ENCODE measurements around the gene PASK. TPM values are rescaled to one million over a fixed set of nuclear protein-coding genes. Genes with fewer than 3 reads are reported as not detected.
"Not testable (repeated sequence)": the region's sequence is repeated elsewhere in the genome, so short reads cannot be mapped to it uniquely, and the experiment has no call there.

The PASK gene
- total RNA-seq, 2 donors from 2014 or later, result 12.3 to 14.8 TPM

DNA sequence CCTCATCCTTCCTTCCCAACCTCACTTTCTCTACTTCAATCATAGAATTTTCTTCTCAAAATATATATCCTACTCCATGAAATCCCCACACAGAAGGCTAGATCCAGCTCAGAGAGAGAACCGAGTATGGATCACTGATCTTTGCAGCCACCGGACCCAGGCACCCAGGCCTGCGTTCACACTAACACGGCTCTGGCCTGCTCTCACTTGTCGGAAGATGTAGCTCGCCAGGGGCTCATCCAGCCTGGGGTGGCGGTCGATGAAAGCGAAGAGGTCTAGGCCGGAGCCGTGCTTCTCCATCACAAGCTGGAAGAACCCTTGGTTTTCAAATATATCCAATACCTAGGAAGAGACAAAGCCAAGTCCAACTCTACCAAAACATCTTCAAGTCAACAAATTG is 34.4 kb downstream of the PASK start:
- intact Hi-C loops (cut with DNase I, micrococcal nuclease), result no loop called here
- DNase-seq (no peak), ATAC-seq (no peak)

DNA sequence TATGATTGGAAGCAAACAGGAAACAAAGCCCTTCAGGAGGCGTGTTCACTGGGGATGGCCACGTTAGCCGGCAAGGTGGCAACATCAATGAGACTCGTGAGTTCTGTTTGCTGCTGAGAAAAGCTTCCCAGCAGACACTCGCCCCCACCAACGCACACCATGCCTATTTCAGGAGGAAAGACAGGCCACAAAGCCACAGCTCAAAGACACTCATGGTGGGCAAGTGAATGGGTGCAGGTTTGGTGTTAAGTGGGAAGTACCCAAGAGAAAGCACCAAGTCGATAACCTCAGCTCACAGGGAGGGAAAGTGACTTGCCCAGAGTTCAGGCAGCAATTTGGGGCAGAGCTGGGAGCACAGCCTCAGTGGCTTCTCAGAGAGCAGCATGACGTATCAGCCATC is 36.7 kb downstream of the PASK start:
- DNase-seq (no peak), ATAC-seq (no peak)
- intact Hi-C loops (cut with DNase I, micrococcal nuclease), result no loop called here

DNA sequence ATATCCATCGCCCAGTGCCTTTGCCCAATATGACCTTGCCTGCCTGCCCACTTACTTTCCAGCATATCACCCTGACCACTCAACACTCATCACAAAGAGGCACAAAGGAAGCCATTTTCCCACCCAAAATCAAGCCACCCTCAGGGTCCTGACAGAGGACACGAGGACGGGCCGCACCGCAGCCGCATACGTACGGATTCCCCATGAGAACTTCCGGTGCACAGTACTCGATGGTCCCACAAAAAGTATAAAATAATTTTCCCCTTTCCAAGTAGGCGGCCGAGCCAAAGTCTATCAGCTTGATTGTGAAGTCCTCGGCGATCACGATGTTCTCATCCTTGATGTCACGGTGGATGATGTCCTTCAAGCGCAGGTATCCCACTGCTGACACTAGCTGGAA is 37.2 kb downstream of the PASK start:
- intact Hi-C loops (cut with DNase I, micrococcal nuclease), result no loop called here
- DNase-seq, result no peak
- ATAC-seq, result no peak

DNA sequence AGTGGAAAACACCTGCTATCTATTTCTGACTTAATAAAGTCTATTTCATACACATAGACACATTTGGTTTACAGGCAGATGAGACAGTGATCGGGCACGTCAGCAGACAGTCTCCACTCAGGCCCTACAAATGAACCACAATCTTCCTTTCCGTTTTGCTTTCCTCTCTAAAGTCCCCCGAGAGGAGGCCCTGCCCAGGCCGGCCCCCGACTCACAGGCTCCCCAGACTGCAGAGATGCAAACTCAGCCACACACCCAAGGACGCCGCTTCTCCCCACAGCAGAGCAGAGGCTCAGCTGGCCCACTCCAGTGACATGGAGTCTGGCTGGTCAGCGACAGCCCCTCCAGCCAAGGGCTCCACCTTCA is 37.8 kb downstream of the PASK start:
- ATAC-seq (no peak), DNase-seq (no peak)
- intact Hi-C loops (cut with DNase I, micrococcal nuclease), result no loop called here

DNA sequence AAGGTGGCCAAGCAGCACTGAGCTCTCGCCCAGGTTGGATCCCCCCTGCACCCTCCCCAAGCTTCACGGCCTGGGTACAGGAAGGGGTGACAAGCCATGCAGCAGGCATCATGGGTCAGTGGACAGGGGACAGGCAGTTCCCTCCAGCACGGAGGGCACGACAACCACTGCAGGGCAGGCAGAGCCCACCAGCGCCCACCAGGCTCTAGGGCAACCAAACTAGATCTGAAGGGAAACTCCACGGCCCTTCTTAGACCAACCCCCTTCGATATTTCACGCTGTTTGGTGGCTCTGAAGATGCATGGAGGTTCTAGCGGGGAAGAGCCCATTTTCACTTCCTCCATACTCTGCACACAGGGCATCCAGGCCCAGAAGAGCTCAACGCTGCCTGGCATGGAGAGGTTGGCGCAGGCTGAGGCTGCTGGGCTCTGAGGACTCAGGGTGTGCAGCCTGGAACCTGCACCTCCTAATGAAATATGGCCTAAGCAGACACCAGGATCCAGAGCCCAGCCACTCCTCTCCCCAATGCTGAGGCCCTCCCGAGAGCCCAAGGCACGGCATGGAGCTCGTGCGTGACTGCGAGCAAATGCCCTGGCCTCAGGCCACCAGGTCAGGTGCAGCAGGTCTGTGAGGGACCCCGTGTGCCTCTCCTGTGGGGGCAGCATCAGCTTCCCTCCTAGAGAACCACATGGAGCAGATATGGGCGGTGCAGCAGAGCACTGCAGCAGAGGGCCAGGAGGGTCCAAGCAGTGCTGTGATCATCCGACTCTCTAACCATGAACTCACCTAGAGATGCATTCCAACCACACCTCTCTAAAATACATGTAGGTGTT is 38.4 kb downstream of the PASK start:
- DNase-seq (no peak), ATAC-seq (peak; percentile 20)
- intact Hi-C loops (cut with DNase I, micrococcal nuclease), result no loop called here

DNA sequence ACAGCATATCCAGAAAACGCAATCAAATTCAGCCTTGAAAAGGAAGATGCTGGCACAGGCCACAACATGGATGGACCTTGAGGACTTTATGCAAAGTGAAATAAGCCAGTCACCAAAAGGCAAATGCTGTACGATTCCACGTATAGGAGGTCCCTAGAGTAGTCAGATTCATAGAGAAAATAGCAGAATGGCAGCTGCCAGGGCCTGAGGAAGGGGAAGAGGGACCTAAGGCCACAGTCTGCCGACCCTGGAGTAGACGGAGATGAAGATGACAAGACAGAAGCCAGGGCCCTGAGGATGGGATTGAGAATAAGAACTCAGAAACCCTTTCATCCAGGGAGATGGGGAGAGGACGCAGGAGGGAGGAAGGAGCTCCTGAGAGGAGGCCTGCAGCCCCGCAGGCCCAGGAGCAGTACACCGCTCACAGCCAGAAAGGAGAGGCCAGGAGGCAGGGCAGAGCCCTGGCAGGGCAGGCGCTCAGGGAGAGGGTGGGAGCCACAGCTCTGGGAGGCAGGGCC is 39.1 kb downstream of the PASK start:
- intact Hi-C loops (cut with DNase I, micrococcal nuclease), result no loop called here
- DNase-seq (no peak), ATAC-seq (no peak)

DNA sequence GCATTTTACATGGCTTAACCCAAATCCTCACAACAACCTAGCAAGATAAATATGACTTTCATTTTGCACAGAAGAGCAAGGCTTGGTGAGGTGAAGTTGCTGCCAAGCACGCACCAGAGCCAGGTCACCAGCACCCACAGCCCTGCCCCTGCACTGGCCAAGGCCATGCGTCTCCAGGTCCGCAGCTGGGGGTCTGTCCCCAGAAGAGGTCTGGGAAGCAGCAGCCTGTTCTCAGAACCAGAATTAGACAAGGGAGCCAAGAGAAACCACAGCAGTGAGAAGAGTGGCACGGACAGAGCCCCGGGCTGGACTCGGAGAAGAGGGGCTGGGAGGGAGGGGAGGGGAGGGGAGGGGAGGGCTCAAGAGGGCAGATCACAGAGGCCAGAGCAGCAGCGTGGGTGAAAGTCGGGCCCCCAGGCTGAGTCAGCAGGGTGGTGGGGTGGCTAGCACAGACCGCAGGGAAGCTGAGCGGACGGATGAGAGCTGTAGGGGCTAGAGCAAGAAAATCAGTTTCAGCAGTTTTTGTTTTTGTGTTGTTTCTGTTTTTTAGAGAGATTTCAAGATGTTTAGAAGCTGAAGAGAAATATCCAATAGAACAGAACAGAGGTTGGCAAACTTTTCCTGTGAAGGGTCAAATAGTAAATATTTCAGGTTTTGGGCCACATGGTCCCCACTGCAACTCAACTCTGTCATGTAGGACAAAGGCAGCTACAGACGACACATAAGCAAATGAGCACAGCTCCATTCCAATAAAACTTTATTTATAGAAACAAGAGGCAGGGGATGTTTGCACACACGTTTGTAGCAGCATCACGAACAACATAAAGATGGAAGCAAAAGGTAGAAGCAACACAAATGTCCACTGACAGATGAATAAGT is 39.8 kb downstream of the PASK start:
- intact Hi-C loops (cut with DNase I, micrococcal nuclease), result no loop called here
- DNase-seq, result no peak
- no peak for ATAC-seq

DNA sequence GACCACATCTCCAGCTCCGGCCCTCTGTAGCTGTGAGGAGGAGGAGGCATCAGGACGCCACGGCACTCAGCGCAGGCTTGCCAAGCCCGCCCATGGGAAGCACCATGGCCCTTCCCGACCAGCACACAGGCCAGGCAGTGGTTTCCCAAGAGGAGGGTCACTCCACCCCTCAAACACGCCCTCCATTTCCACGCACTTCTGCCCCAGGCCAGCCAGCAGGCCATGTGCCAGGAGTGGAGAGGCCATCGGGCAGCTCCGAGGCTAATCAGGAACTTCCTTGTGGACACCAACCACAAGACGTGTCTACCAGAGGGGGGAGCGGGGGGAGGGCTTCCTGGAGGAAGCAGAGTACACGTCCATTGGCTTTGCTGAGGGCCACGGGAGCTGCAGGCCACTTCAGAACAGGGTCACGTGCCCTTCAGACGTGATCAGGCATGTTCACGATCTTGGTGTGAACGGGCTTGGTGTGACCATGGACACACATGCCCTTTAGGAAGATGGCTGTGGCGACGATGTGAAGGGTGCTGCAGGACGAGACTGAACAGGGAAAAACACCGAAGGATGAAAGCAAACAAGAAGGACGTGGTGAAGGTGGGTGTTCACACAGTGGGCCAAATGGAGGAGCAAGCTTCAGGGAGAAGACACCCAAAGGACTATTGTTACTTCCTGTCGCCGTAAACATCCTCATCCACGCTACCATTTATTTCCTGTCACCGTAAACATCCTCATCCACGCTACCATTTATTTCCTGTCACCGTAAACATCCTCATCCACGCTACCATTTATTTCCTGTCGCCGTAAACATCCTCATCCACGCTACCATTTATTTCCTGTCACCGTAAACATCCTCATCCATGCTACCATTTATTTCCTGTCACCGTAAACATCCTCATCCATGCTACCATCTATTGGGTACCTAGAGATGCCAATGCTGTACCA is 40.7 kb downstream of the PASK start:
- intact Hi-C loops (cut with DNase I, micrococcal nuclease), result no loop called here
- DNase-seq (no peak), ATAC-seq (no peak)

DNA sequence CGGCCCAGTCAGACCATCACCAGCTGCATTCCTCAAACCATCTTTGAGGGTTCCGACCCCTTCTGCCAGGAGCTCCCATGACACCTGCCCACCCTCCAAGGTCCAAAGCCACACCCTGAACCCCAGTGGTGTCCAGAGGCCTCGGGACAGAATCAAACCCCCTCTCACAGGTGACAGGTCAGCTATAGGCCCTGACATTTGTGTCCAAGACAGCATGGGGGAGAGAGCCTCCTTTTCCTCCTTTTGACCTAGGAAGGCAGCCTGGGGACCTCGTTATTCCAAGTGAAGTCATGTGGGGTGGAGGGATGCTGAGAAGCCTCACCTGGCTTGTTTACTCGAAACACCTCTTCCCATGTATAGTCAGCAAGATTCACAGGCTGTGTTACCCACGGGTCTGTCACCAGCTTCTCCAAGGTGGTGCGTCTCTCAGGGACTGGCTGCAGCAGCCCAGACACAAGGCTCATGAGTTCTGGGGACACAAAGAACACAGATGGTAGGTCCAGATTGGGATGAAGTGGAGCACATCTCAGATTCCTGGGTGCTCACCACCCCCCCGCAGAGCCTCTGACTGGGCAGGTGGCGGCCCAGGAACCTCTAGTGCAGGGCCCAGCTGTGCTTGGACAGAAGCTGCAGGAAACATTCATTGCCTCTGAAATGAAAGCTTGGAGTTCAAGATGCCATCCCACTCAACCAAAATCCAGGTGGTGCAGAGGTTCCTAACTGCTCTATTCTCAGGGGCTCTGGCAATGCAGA is 42.1 kb downstream of the PASK start:
- ATAC-seq (no peak), DNase-seq (no peak)
- intact Hi-C loops (cut with DNase I, micrococcal nuclease), result no loop called here

DNA sequence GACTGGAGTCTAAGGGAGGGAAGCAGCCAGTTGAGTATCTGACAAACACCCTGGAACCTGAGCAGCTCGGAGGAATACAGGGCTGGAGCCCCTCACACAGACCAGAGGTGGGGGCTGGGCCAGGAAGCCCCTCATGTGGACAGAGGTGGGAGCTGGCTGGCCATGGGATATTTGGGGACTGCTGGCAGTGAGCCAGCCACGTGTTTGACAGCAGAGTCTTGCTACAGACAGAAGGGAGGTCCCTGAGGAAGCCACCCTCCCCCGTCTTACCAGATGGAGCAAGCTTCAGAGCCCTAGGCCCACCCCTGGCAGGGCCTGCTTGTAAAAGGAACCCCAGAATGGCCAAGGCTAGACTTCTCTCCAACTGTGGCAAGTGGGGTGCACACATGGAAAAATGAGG is 43.6 kb downstream of the PASK start:
- intact Hi-C loops (cut with DNase I, micrococcal nuclease), result no loop called here
- ATAC-seq (no peak), DNase-seq (no peak)

DNA sequence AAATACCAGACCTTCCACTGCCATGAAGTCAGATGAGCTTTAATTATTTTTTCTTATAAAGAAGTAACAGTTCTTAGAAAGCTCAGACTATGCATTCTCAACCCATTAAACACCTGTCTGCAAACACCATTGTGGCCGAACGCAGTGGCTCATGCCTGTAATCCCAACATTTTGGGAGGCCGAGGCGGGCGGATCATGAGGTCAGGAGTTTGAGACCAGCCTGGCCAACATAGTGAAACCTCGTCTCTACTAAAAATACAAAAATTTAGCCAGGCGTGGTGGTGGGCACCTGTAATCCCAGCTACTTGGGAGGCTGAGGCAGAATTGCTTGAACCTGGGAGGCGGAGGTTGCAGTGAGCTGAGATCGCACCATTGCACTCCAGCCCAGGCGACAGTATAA is 44.7 kb downstream of the PASK start:
- ATAC-seq; DNase-seq; intact Hi-C loops (cut with DNase I, micrococcal nuclease): not testable (repeated sequence)

DNA sequence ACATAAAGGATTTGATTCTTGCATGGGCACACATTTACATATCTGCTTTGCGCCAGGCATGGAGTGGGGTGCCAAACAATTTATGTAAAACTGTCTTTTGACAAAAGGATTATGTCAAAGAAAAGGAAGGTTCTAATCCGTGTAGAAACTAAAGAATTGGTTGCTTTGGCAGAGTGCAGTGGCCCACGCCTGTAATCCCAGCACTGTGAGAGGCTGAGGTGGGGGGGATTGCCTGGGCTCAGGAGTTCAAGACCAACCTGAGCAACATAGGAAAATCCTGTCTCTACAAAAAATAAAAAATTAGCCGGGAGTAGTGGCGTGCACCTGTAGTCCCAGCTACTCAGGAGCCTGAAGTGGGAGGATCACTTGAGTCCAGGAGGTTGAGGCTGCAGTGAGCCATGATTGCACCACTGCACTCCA is 46.1 kb downstream of the PASK start:
- intact Hi-C loops (cut with DNase I, micrococcal nuclease), result no loop called here
- DNase-seq (no peak), ATAC-seq (no peak)

DNA sequence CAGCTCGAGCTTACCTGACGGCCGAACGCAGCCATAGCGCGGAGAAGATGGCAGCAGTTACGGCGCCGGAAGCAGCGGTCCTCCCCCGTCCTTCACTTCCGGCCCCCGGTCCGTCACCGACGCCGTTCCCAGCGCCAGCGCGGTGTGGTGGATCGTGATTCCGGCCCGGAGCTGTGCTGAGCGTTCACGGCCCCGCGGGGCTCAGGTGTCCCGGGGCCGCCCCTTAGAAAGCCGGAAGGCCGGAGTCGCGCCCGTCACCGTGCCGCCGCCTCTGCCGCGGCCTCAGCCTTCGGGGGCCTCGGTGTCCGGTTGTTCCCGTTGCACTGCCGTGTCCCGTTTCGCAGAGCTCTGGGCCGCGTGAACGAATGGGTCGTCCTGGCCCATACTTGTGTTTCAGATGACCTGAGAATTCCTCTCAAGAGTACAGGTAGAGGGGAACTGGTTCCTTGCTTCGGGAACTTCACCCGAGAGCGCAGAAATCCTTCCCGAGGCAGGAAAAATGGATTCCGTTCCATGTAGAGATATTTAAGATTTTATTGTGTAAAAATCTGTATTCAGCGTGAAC is 47.0 kb downstream of the PASK start, which contains the start of gene MTERF4:
MTERF4 (minus strand) TSS at position 49 of the 565 bp plus-strand sequence; CDS start at position 35, 14 bp downstream.
- ATAC-seq (peak; percentile 98), DNase-seq (peak; percentile 86 to 93)
- intact Hi-C loops (cut with DNase I, micrococcal nuclease), result no loop called here

DNA sequence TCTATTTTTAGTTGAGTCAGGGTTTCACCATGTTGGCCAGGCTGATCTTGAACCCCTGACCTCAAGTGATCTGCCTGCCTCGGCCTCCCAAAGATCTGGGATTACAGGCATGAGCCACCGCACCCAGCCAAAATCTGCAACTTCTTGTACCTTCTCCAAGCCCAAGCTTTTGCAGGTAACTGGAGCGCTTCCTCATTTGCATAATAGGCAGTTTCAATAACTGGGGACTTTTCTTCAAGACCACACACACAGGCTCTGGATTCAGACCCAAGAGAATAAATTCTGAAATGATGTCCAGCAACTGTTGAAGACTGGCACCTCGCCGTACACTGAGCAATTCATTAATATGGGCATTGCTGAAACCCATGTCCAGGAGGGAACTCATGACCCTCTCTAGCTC is 50.0 kb downstream of the PASK start:
- intact Hi-C loops (cut with DNase I, micrococcal nuclease), result no loop called here
- DNase-seq, result no peak
- ATAC-seq, result no peak

DNA sequence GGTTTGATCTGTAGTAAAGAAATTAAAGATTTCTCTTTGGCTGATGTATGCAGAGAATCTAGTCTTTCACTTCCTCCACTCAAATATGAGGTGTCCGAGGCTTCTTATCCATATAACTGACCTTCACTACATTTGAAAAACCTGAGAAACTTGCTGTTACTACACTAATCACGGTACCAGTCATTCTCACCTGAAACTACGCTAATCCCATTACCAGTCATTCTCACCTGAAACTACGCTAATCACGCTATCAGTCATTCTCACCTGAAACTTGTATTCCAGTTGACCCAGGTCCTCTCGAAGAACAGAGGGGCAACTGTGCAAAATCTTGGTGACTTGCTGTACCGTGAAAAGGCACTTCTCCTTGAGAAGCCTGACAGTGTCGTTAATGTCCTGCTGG is 52.3 kb downstream of the PASK start:
- no peak for DNase-seq
- intact Hi-C loops (cut with DNase I, micrococcal nuclease), result no loop called here
- no peak for ATAC-seq

DNA sequence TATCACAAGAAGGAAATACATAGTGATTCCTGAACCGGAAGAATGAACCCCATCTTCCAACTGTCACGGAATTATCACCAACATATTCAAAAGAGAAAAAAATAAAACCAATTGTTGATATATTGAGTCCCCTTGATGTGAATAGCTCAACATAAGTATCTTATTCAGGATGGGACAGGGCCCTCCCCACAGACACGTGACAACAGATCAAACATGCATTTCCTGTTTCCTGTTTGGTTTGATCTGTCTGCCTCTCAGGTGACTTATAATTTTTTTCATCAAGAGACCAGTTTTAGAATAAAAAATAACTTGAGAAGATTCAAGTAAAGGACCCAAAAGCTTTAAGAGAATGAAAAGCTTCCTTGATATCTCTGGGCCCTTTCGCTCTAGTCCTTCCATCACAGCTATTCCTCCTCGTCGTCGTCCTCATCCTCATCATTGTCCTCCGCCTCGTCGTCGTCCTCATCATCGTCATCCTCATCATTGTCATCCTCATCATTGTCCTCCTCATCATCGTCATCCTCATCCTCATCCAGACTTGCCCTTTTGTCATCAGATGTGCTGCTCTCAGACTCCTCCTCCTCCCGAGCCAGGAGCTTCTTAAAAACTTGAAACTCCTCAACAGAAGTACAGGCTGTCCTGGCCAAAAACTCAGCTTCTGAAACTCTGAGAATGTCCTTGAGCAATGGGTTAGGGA is 53.5 kb downstream of the PASK start:
- intact Hi-C loops (cut with DNase I, micrococcal nuclease), result no loop called here
- DNase-seq, result no peak
- no peak for ATAC-seq

DNA sequence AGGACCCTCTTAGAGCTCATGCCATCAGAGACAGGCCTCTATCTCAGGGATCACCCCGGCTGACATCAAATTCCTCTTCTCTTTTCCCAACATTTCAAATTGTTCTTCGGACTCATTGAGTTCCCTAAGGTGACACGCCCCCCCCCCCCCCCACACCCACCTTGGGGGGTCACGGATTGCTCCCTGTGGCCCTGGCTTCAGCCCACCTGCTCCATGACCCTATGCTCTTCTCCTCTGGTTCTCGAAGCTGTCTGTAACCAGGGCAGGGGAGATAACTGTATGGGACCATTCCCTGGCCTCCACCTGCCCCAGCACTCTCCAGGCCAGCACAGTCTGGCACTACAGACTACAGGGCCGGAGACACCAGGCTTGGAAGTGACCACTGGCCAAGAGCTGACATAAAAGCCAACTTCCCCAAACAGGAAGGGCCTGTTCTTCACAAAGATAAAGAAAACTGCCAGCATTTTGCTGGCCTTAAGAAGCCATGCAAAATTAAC is 54.3 kb downstream of the PASK start:
- DNase-seq, result no peak
- no peak for ATAC-seq
- intact Hi-C loops (cut with DNase I, micrococcal nuclease), result no loop called here
